K562 (cell line): ENCODE results near the gene TNFRSF19. TPM values are rescaled to one million over a fixed set of nuclear protein-coding genes. Genes with fewer than 3 reads are reported as not detected.

ENCODE experiments used
- ATAC-seq: fragments of 200-7000 bp; cut with Tn5 transposase; 3 replicates; pipeline ENCODE4 v1.9.1; 2020; ENCODE audit warnings: moderate library complexity
- BruUV-seq: library from RNA; stranded (reverse); fragments of 400-500 nt; replicated peaks from 2 replicates; lab custom pipeline; 2021; lab: Mats Ljungman, UMichigan
- CTCF ChIA-PET: fragments of 300-600 bp; formaldehyde crosslinking; extraction: SDS; loops from one replicate; lab custom pipeline; 2021; ENCODE audit warnings: low intra/inter-chr PET ratio; lab: Yijun Ruan, JAX
- POLR2A ChIA-PET: fragments of 300-600, 350-650 bp; sonication (Branson Sonifier 250); formaldehyde crosslinking; extraction: SDS; loops from one replicate; lab custom pipeline; 2021; ENCODE audit warnings: antibody characterized with exemption, inconsistent platforms; lab: Yijun Ruan, JAX
- DNase-seq, 4 experiments: peaks; one replicate each; pipeline versions ENCODE4 v3.0.0 to v3.0.0-alpha.2; 2011 to 2018; ENCODE audit warnings: low spot score in 3 of 4, mixed read lengths in 3 of 4; ENCODE audit errors: extremely low read depth in 1 of 4
- FAIRE-seq: peaks from 2 replicates; lab custom pipeline; 2011; peaks lifted over from hg19 to GRCh38; lab: Jason Lieb, UNC
- H2AFZ ChIP-seq: 2 replicates; pipeline ENCODE4 v1.6.0; 2011; ENCODE audit warnings: low read depth, low read length, control low read depth, inconsistent platforms
- H3K27ac ChIP-seq: fragments of 200-600 bp; 3 replicates; pipeline ENCODE4 v1.8.0; 2011; ENCODE audit warnings: low read depth, mild to moderate bottlenecking, control low read depth, inconsistent platforms, low read length, moderate library complexity, mixed read lengths; ENCODE audit errors: extremely low read depth
- H3K27me3 ChIP-seq, 2 experiments: fragments of 300-600 bp in 1 of 2; 2 replicates in 1 of 2; 3 replicates in 1 of 2; pipeline versions ENCODE4 v1.6.0 to v1.8.0; 2011; ENCODE audit warnings: inconsistent platforms in 2 of 2, low read length in 2 of 2, mild to moderate bottlenecking in 1 of 2, mixed read lengths in 1 of 2, moderate library complexity in 1 of 2; ENCODE audit not compliant: control insufficient read depth in 2 of 2, insufficient read depth in 2 of 2
- H3K36me3 ChIP-seq: fragments of 300-600 bp; 3 replicates; pipeline ENCODE4 v1.8.0; 2011; ENCODE audit warnings: mild to moderate bottlenecking, low read length, inconsistent platforms; ENCODE audit not compliant: control insufficient read depth, insufficient read depth
- H3K4me1 ChIP-seq, 2 experiments: fragments of 200-600 bp in 1 of 2; replicated peaks in 1 of 2; 2 replicates in 1 of 2; 3 replicates in 1 of 2; pipeline versions ENCODE4 v1.5.1 to v1.8.0; 2011; ENCODE audit warnings: inconsistent platforms in 2 of 2, low read length in 2 of 2, mild to moderate bottlenecking in 1 of 2, mixed read lengths in 1 of 2, moderate library complexity in 1 of 2; ENCODE audit not compliant: control insufficient read depth in 2 of 2, insufficient read depth in 2 of 2
- H3K4me2 ChIP-seq: 2 replicates; pipeline ENCODE4 v1.6.1; 2011; ENCODE audit warnings: low read length, control low read depth, inconsistent platforms, mixed read lengths; ENCODE audit not compliant: insufficient read depth
- H3K4me3 ChIP-seq: fragments of 200-600 bp; sonication (generic), shearing (Covaris generic); 2 replicates; pipeline ENCODE4 v1.5.1; 2016; ENCODE audit warnings: control low read depth, inconsistent platforms
- H3K79me2 ChIP-seq: fragments of 200-600 bp; 3 replicates; pipeline ENCODE4 v1.8.0; 2011; ENCODE audit warnings: low read length, inconsistent platforms; ENCODE audit not compliant: control insufficient read depth, insufficient read depth
- H3K9ac ChIP-seq, 2 experiments: 2 replicates each; pipeline versions ENCODE4 v1.6.0 to v1.6.1; 2011; ENCODE audit warnings: low read depth in 2 of 2, low read length in 2 of 2, control low read depth in 1 of 2, inconsistent platforms in 1 of 2, mild to moderate bottlenecking in 1 of 2, mixed read lengths in 1 of 2; ENCODE audit not compliant: insufficient read depth in 1 of 2
- H3K9me1 ChIP-seq: one replicate; pipeline ENCODE4 v1.6.0; 2011; ENCODE audit warnings: inconsistent platforms, mild to moderate bottlenecking, low read length, moderate library complexity; ENCODE audit not compliant: control insufficient read depth, insufficient read depth
- H3K9me3 ChIP-seq: replicated peaks from 2 replicates; pipeline ENCODE4 v1.5.1; 2011; ENCODE audit warnings: low read depth, low read length, inconsistent platforms; ENCODE audit not compliant: control insufficient read depth, insufficient read depth
- H4K20me1 ChIP-seq: replicated peaks from 2 replicates; pipeline ENCODE4 v1.6.1; 2011; ENCODE audit warnings: low read length, inconsistent platforms, mixed read lengths; ENCODE audit not compliant: control insufficient read depth, insufficient read depth
- CCNT2 ChIP-seq: IDR thresholded peaks from 2 replicates; pipeline ENCODE4 v1.6.1; 2011; ENCODE audit warnings: borderline replicate concordance, low read depth, mild to moderate bottlenecking, moderate library complexity, mixed read lengths, low read length; ENCODE audit not compliant: insufficient read length; ENCODE audit errors: extremely low read depth
- ESRRB ChIP-seq: fragments of 250-450 bp; sonication (Bioruptor Pico); IDR thresholded peaks from 2 replicates; pipeline ENCODE4 v1.5.0; 2020; ENCODE audit warnings: mild to moderate bottlenecking, moderate library complexity, borderline replicate concordance
- MAFF ChIP-seq: IDR thresholded peaks from 2 replicates; pipeline ENCODE4 v1.6.1; 2012; ENCODE audit warnings: low read length, improper control_type of control experiment
- NONO ChIP-seq, 2 experiments: fragments of 200-400 bp in 1 of 2; fragments of 450-650 bp in 1 of 2; formaldehyde crosslinking in 1 of 2; IDR thresholded peaks; 2 replicates each; pipeline ENCODE4 v1.6.1; 2017; ENCODE audit warnings: low read depth in 2 of 2, mild to moderate bottlenecking in 2 of 2, moderate library complexity in 2 of 2, low read length in 1 of 2
- NR4A1 ChIP-seq, 2 experiments: fragments of 250-450 bp in 1 of 2; fragments of 450-650 bp in 1 of 2; sonication (Bioruptor Pico) in 1 of 2; IDR thresholded peaks; 2 replicates each; pipeline versions ENCODE4 v1.4.0 to v1.6.1; 2016 to 2020; ENCODE audit warnings: mild to moderate bottlenecking in 2 of 2, missing compliant biosample characterization in 1 of 2, missing genetic modification characterization in 1 of 2, moderate library complexity in 1 of 2
- POLR2A ChIP-seq: fragments of 450-650 bp; conservative IDR thresholded peaks from 2 replicates; pipeline ENCODE4 v1.6.1; 2016
- SIRT6 ChIP-seq: IDR thresholded peaks from one replicate; pipeline ENCODE4 v1.6.1; 2012; ENCODE audit warnings: low read depth, mild to moderate bottlenecking, control low read depth, inconsistent platforms, low read length, moderate library complexity
- ZBTB12 ChIP-seq: fragments of 250-450 bp; sonication (Bioruptor Pico); IDR thresholded peaks from 2 replicates; pipeline ENCODE4 v1.4.0; 2020
- ZKSCAN1 ChIP-seq: fragments of 150-350 bp; IDR thresholded peaks from 2 replicates; pipeline ENCODE4 v1.6.1; 2016; ENCODE audit warnings: low read depth, low read length
- WGBS: fragments of 100-300 bp; shearing (Covaris generic); methylation state at CpG from one replicate; pipeline ENCODE4 v1.1.6; 2016; ENCODE audit warnings: low coverage, mixed read lengths; ENCODE audit not compliant: insufficient coverage; ENCODE audit errors: missing lambda C conversion rate; 5-methylcytosine and 5-hydroxymethylcytosine counted together
- in situ Hi-C: fragments of 300-500 bp; cut with MboI; formaldehyde crosslinking; loops from 4 replicates; pipeline ENCODE4 v1.15.0; 2018; ENCODE audit warnings: inconsistent platforms, mixed read lengths
- intact Hi-C: fragments of 100-400 bp; cut with micrococcal nuclease; formaldehyde crosslinking; loops from 2 replicates; pipeline ENCODE4 v1.14.2; 2022
- polyA plus RNA-seq, 8 experiments: library from polyadenylated mRNA; depleted of rRNA in 4 of 8; stranded (reverse) in 5 of 8; unstranded in 3 of 8; fragments of >200 nt; fragmentation: Nextera tagmentation in 2 of 8; fragmentation: Illumina TruSeq in 1 of 8; extraction: Ambion mirVana in 2 of 8; extraction: Trizol in 1 of 8; gene quantifications; 2 replicates each; pipeline versions ENCODE4 v1.2.1 to v1.2.3, GENCODE V29; 2011 to 2014; ENCODE audit warnings: inconsistent platforms in 1 of 8, missing spikeins in 1 of 8
- total RNA-seq, 7 experiments: library from RNA; depleted of rRNA in 6 of 7; stranded (reverse); fragments of >200 nt in 6 of 7; fragmentation: Illumina TruSeq in 2 of 7; extraction: Trizol in 2 of 7; gene quantifications; 2 replicates each; pipeline versions ENCODE4 v1.2.1 to v1.2.3, GENCODE V29; 2011 to 2021; ENCODE audit warnings: low replicate concordance in 1 of 7

Gene TNFRSF19
- total and polyA plus RNA-seq, 9 of the 15 experiments (the other 6 are each of a cell fraction or from before 2014, with no cell fraction given) = 0.01 to 0.07 TPM; not detected in 7

- H4K20me1 ChIP-seq = no peaks in the 10 kb centered on the region
- no peaks in the 10 kb centered on the region for H3K4me1 ChIP-seq
- no peak for TF ChIP-seq MAFF
- TF ChIP-seq POLR2A = no peak
- TF ChIP-seq NR4A1 (CRISPR knock-in tag; IDR thresholded peaks at IDR 0.05) = no peak
- no peak for TF ChIP-seq NR4A1 (tag; IDR thresholded peaks at IDR 0.05)
- TF ChIP-seq NONO (IDR thresholded peaks at IDR 0.05; ENCODE audit: low read depth in 2 of 2, low read length in 1 of 2) = no peak
- TF ChIP-seq CCNT2 = no peak
- H3K79me2 ChIP-seq = no peaks in the 10 kb centered on the region
- in situ Hi-C loops (no loop called here), intact Hi-C loops (loop anchor here (10.0 kb wide), 1 partner anchor 246 kb away; no protein-coding TSS in a partner anchor)
- FAIRE-seq = no peak
- ChIA-PET POLR2A (no interaction called here), CTCF (no interaction called here)
- no peaks in the 10 kb centered on the region for H3K9me3 ChIP-seq
- BruUV-seq = no TSS peak
- DNase-seq = no peak
- no peak overlapping the region for H3K4me2 ChIP-seq
- H3K9ac ChIP-seq = no peak overlapping the region
- no peaks in the 10 kb centered on the region for H3K36me3 ChIP-seq
- H3K4me3 ChIP-seq = no peak overlapping the region
- H2AFZ ChIP-seq = no peak overlapping the region
- 0% methylated on average over 1 of the region's 1 CpG for WGBS
- no peak overlapping the region for H3K27ac ChIP-seq
- ATAC-seq = no peak
- peaks cover 0 to 12% of the 10 kb centered on the region in 2 experiments; a peak in 3 of 5 replicates for H3K27me3 ChIP-seq
- H3K9me1 ChIP-seq = no peaks in the 10 kb centered on the region
These were observed 140.2 kb downstream of the TNFRSF19 start for GRCh38 chr13:23710366-23710765.

GRCh38 chr13:23711355-23711754 is 141.1 kb downstream of the TNFRSF19 start:
- no peaks in the 10 kb centered on the region for H3K36me3 ChIP-seq
- intact Hi-C loops = loop anchor here (10.0 kb wide), 1 partner anchor 247 kb away; no protein-coding TSS in a partner anchor
- no peaks in the 10 kb centered on the region for H3K9me3 ChIP-seq
- ChIA-PET CTCF (no interaction called here), POLR2A (no interaction called here)
- FAIRE-seq (no peak), DNase-seq (no peak), ATAC-seq (no peak)
- H3K4me1 ChIP-seq = peaks cover 0 to 7% of the 10 kb centered on the region in 2 experiments; a peak in 1 of 5 replicates
- no peak overlapping the region for H3K9ac ChIP-seq
- no peaks in the 10 kb centered on the region for H3K79me2 ChIP-seq
- no TSS peak for BruUV-seq
- H3K4me2 ChIP-seq = no peak overlapping the region
- H3K4me3 ChIP-seq = no peak overlapping the region
- WGBS = 0% methylated on average over 2 of the region's 3 CpGs
- no peaks in the 10 kb centered on the region for H3K9me1 ChIP-seq
- TF ChIP-seq ZKSCAN1 (no peak), SIRT6 (no peak), ZBTB12 (CRISPR knock-in tag) (no peak), ESRRB (no peak)
- in situ Hi-C loops = no loop called here
- no peaks in the 10 kb centered on the region for H4K20me1 ChIP-seq
- peaks cover 0 to 9% of the 10 kb centered on the region in 2 experiments; a peak in 3 of 5 replicates for H3K27me3 ChIP-seq
- H2AFZ ChIP-seq = no peak overlapping the region
- H3K27ac ChIP-seq = no peak overlapping the region
